ENCODE measurements around the gene HBS1L.
A peak's percentile ranks its signal among the peaks of the same experiment; 100 is the strongest.
"Not testable (repeated sequence)": the region's sequence is repeated elsewhere in the genome, so short reads cannot be mapped to it uniquely, and the experiment has no call there.

HBS1L gene

DNA sequence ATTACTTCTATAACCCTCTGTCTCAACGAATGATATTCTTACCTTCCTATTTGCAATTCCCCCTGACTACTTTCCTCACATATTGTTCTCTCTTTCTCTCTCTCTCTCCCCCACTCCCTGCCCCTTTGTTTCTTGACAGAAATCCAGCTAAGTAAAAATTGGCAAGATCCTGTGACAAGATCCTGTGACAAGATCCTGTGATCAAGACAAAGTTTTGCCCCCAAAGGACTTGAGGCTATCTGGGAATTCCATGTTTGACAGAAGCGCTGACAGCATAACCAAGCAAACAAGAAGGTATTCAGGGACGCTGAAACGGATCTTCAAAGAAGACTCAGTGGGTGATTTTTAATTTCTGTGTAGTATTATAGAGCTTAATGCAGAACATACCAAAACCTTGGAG lies 5.5 kb upstream of the HBS1L start:
- Mint-ChIP-seq H3K4me3 (no peak overlapping the region), H3K36me3 (peaks cover 1% of the 10 kb centered on the region), H3K9me3 (no peaks in the 10 kb centered on the region), H3K27ac (no peak overlapping the region), H3K4me1 (peaks cover 5% of the 10 kb centered on the region)
- no peak for DNase-seq (ENCODE audit: low spot score in 2 of 2)
- ATAC-seq, result no peak

DNA sequence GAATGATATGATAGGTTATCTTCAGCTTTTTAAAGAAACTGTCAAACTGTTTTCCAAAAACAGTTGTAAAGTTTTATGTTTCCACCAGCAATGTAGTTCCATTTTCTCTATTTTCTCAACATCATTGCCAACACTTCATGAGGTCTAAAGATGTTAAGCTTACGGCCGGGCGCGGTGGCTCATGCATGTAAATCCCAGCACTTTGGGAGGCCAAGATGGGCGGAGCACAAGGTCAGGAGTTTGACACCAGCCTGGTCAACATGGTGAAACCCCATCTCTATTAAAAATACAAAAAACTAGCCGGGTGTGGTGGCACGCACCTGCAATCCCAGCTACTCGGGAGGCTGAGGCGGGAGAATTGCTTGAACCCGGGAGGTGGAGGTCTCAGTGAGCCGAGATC lies 3.7 kb upstream of the HBS1L start:
- H3K27ac Mint-ChIP-seq; H3K9me3 Mint-ChIP-seq; H3K4me3 Mint-ChIP-seq; DNase-seq (ENCODE audit: low spot score in 2 of 2); ATAC-seq: not testable (repeated sequence)
- Mint-ChIP-seq H3K36me3 (peaks cover 14% of the 10 kb centered on the region), H3K4me1 (peaks cover 21% of the 10 kb centered on the region)

DNA sequence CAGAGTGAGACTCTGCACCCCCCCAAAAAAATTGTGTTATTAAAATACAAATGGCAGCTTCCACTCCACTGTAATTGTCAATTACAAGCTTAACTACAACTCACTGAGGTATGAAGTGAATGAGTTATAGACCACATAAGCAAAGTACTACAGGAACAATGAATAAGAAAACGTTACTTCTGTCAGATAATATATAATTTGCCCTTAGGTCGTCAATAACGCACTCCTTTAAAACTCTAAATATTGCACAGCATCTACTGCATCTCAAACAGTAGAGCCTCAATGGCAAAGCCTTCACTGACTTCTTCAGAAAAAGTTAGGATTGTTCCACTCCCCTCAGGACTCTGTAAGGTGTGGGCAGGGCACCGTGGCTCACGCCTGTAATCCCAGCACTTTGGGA lies 2.0 kb upstream of the HBS1L start:
- Mint-ChIP-seq H3K36me3 (peaks cover 24% of the 10 kb centered on the region), H3K27ac (no peak overlapping the region), H3K4me3 (no peak overlapping the region), H3K9me3 (no peaks in the 10 kb centered on the region), H3K4me1 (peaks cover 31% of the 10 kb centered on the region)
- ATAC-seq (no peak), DNase-seq (ENCODE audit: low spot score in 2 of 2) (no peak)

DNA sequence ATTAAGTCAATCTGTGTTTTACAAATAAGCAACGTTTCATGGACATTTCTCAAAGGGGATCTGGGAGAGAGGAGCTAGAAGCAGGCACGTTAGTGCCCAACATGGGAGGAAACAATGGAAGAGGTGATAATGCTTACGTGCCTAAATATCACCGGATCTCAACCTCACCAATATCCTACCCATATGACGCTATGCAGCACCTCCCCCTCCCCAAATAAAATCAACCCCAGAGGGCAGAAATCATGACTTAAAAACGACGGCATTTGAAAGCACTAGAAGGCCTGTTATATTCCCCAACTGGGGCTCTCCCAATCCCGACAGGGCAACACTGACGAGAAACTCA lies 425 bp downstream of the HBS1L start:
- Mint-ChIP-seq H3K9me3 (no peaks in the 10 kb centered on the region), H3K4me1 (peaks cover 37% of the 10 kb centered on the region), H3K27ac (peak overlapping the region; percentile 100), H3K4me3 (peak overlapping the region; percentile 99), H3K36me3 (peaks cover 49% of the 10 kb centered on the region)
- DNase-seq (ENCODE audit: low spot score in 2 of 2) (no peak), ATAC-seq (peak; percentile 29)

DNA sequence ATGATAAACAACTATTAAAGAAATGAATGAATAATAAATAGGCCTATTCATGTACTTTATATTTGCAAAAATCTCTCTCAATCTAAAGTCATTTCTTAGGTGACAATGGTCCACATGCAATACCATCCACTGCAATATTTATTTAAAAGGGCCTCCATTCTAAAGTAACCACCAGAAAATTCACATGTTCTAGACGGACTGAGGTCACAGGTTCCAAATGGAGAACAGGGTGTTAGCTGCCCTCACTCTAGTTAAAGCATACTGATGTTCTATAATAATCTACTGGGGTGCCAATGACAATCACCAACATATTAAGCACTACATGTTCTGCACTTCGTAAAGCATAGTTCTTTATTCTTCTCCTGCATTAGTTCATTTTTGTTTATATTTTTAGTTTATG lies 1.2 kb downstream of the HBS1L start:
- ATAC-seq (no peak), DNase-seq (ENCODE audit: low spot score in 2 of 2) (no peak)
- Mint-ChIP-seq H3K9me3 (no peaks in the 10 kb centered on the region), H3K4me1 (peaks cover 44% of the 10 kb centered on the region), H3K36me3 (peaks cover 57% of the 10 kb centered on the region), H3K27ac (peak overlapping the region; percentile 100), H3K4me3 (peak overlapping the region; percentile 99)

DNA sequence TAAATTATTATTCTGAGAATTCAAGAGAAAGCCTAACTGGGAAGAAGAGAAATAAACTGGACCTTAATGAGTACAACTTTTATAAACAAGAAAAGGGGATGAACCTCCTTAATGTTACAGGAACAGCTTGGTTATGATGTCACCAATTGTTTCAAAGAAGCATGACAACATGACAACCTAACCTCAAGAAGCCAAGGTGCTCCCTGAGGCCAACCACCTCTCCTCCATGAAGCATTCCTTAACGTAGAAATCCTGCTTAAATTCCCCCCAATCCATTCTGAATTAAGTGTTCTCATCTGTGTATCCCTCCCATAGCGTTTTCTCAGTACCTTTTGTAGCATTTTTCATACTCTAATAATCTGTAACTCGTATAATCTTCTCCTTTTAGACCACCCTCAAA lies 1.7 kb downstream of the HBS1L start:
- DNase-seq (ENCODE audit: low spot score in 2 of 2) (no peak), ATAC-seq (no peak)
- Mint-ChIP-seq H3K4me3 (peak overlapping the region; percentile 99), H3K9me3 (no peaks in the 10 kb centered on the region), H3K27ac (peak overlapping the region; percentile 100), H3K36me3 (peaks cover 61% of the 10 kb centered on the region), H3K4me1 (peaks cover 48% of the 10 kb centered on the region)

DNA sequence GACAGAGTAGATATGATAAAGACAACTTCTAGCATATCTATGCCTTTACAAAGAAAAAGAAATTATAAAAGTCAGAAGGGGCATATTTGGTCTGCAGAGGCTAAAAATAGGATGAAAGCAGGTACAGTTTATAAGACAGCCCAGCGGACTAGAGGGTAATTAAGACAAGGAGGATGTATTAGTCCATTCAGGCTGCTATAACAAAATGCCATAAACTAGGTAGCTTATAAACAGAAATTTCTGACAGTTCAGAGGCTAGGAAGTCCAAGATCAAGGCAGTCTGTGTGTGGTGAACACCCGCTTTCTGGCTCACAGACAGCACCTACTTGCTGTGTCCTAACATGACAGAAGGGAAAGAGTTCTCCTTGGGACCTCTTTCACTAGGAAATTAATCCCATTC lies 5.7 kb downstream of the HBS1L start:
- ATAC-seq, result no peak
- Mint-ChIP-seq H3K36me3 (peaks cover 83% of the 10 kb centered on the region), H3K4me3 (no peak overlapping the region), H3K4me1 (peaks cover 63% of the 10 kb centered on the region), H3K9me3 (no peaks in the 10 kb centered on the region), H3K27ac (no peak overlapping the region)
- no peak for DNase-seq (ENCODE audit: low spot score in 2 of 2)

DNA sequence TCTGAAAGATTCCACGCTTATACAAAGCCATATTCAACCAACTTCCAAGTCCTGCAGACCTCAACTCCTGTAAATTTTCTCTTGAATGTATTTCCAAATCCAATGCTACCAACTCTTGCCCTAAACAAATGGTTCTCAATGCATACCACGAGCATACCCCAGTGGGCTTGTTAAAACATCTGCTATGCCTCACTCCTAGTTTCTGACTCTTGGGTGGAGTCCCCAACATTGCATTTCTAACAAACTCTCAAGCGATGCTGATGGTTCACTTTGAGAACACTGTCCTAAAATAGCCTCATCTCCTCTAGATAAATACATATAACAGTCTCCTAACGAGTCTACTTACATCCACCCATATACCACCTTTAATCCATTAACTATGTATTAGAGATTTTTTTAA lies 7.3 kb downstream of the HBS1L start:
- no peak for ATAC-seq
- H3K36me3 Mint-ChIP-seq, result peaks cover 90% of the 10 kb centered on the region
- peak overlapping the region; percentile 4 for H3K27ac Mint-ChIP-seq
- H3K9me3 Mint-ChIP-seq, result no peaks in the 10 kb centered on the region
- H3K4me3 Mint-ChIP-seq, result no peak overlapping the region
- DNase-seq (ENCODE audit: low spot score in 2 of 2), result no peak
- peaks cover 61% of the 10 kb centered on the region for H3K4me1 Mint-ChIP-seq

DNA sequence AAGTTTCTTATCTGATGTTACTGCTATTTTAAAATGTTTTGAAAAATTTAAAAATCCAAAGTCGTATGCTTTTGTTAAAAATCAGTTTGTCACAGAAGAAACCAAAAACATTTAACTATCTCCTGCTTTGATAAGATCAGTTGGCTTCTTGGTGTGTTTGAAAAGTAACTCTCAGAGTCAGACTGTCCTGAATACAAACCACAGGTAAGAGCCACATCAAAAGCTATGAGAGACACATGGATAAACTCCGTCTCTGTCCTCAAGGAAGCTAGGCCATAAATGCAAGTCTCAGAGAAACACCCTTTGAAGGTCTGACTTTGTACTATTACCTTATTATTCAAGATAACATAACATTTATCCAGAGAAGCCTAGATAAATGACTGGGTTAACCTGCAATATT lies 7.7 kb downstream of the HBS1L start:
- DNase-seq (ENCODE audit: low spot score in 2 of 2), result no peak
- no peak for ATAC-seq
- peaks cover 60% of the 10 kb centered on the region for H3K4me1 Mint-ChIP-seq
- H3K9me3 Mint-ChIP-seq, result no peaks in the 10 kb centered on the region
- no peak overlapping the region for H3K4me3 Mint-ChIP-seq
- peaks cover 90% of the 10 kb centered on the region for H3K36me3 Mint-ChIP-seq
- H3K27ac Mint-ChIP-seq, result peak overlapping the region; percentile 4

DNA sequence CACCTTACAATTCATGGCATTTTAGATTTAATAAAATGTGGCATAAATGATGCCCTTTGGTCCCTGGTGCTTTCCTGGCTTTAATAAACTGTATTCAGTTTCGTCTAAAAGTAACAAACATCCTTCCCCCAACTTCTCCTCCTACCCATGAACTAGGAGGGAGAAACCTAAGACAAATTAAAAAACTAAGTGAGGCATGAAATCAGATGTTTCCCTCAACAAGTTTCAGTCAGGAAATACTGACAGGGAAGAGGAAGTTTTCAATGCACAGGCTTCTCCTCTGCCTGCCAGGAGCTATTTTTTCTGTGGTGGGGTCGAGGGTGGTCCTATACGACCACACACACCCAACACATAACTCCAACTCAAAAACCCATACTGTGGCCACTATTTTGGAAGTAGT lies 10.0 kb downstream of the HBS1L start:
- no peak overlapping the region for H3K4me3 Mint-ChIP-seq
- peaks cover 54% of the 10 kb centered on the region for H3K4me1 Mint-ChIP-seq
- DNase-seq (ENCODE audit: low spot score in 2 of 2) (no peak), ATAC-seq (no peak)
- H3K36me3 Mint-ChIP-seq, result peaks cover 90% of the 10 kb centered on the region
- H3K27ac Mint-ChIP-seq, result no peak overlapping the region
- no peaks in the 10 kb centered on the region for H3K9me3 Mint-ChIP-seq

DNA sequence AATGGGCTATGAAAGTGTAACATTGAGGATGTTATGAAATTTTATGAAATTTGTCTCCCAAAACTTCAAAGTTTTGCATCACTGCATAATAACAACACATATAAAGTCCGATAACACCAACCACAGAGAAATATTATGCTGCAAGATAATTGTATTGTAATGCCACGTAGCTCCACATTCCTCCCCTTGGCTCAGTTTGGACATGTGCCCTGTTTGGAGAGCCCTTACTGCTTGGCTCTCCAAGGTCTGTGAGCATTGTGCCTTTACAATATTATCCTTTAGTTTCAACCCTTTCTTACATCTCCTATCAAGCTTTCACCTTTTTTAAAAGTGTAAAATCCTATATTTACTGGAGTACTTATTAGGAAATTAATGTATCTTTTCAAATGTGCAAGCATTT lies 10.8 kb downstream of the HBS1L start:
- Mint-ChIP-seq H3K4me1 (peaks cover 57% of the 10 kb centered on the region), H3K27ac (no peak overlapping the region), H3K4me3 (no peak overlapping the region), H3K36me3 (peaks cover 90% of the 10 kb centered on the region), H3K9me3 (no peaks in the 10 kb centered on the region)
- ATAC-seq (no peak), DNase-seq (ENCODE audit: low spot score in 2 of 2) (no peak)

DNA sequence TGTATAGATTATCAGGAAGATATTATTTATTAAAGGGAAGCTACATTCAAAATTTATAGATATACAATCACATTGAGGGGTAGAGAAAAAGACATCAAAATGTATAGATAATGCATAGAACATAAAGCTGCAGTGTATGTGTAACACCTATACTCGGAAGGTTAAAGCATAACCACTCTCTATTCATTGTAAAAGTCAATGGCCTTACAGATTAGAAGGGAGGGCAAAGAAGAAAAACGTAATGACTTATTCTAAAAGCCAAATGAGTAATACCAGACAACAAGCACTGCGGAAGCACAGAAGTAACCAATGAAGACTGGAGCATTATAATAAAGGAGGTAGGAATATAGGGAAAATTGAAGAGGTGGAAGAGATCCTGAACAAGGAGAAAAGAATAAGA lies 11.3 kb downstream of the HBS1L start:
- Mint-ChIP-seq H3K4me3 (no peak overlapping the region), H3K9me3 (no peaks in the 10 kb centered on the region), H3K4me1 (peaks cover 52% of the 10 kb centered on the region), H3K27ac (no peak overlapping the region), H3K36me3 (peaks cover 90% of the 10 kb centered on the region)
- ATAC-seq (peak; percentile 70), DNase-seq (ENCODE audit: low spot score in 2 of 2) (no peak)

DNA sequence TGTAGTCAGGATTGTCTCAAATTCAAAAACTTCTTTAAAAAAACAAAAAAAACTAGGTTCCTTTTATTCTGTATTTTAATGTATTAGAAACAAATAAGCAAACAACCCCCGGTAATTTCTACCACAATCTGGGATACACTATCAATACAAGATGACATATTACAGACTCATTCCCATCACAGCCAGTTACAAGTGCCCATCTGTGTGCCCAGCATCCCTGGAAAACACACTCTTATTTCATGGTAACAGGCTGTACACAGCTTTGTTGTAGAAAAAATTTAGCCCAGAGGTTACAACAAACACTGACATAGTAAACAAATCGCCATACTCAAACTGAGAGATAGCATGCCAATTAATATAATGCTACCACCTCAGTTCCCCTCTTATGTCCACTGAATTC lies 16.3 kb downstream of the HBS1L start:
- no peak overlapping the region for H3K27ac Mint-ChIP-seq
- ATAC-seq, result no peak
- H3K4me1 Mint-ChIP-seq, result peaks cover 14% of the 10 kb centered on the region
- no peak overlapping the region for H3K4me3 Mint-ChIP-seq
- H3K9me3 Mint-ChIP-seq, result no peaks in the 10 kb centered on the region
- peaks cover 100% of the 10 kb centered on the region for H3K36me3 Mint-ChIP-seq
- no peak for DNase-seq (ENCODE audit: low spot score in 2 of 2)

DNA sequence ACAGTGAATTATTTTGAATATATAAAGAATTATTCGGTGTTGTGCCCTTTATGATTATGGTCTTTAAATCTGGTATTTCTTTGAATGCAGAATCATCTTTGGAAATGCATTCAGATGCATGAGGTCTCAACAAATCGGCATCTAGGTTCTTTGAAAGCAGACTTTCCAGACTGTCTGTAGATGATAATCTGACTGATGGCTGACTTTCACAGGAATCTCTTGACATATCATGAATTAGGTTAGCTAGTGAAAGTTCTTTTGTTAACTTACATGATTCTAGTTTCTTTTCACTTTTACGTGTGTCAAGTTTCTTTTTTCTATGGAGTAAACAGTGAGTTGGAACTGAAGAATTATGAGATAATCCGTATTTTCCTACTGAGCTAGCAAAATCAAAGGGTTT lies 17.1 kb downstream of the HBS1L start:
- DNase-seq (ENCODE audit: low spot score in 2 of 2), result no peak
- H3K4me1 Mint-ChIP-seq, result peaks cover 8% of the 10 kb centered on the region
- H3K4me3 Mint-ChIP-seq, result no peak overlapping the region
- ATAC-seq, result no peak
- H3K9me3 Mint-ChIP-seq, result no peaks in the 10 kb centered on the region
- H3K36me3 Mint-ChIP-seq, result peaks cover 94% of the 10 kb centered on the region
- no peak overlapping the region for H3K27ac Mint-ChIP-seq

DNA sequence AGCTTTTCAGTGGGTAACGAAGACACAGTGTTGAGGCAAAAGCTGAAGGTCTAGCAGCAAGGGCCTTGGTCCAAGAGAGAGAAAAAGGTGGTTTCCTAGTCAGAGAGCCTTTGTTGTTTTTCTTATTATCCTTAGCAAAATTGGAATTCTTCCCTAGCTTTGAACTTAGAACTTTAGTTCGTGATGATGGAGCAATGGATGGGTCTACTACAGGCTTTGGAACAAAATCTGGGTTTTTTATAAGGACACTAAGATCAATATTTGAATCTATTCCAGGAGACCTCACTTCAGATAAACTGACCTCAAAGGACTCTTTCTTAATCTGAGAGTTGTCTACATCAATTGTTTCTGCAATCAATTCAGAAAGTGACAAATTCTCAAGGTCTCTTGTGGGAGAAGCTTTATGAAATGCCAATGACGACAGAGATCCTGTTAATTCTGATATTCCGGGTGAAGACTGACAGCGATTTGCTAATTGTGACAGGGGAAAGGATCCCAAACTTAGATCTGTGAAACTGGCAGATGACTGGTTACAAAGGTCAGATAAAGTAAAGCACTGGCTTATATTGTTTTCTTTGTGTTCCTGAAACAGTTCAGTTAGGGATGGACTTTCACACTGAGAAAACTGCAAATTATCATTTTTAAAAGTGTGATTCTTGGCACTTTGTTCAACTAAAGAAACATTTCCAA lies 17.7 kb downstream of the HBS1L start:
- ATAC-seq (no peak), DNase-seq (ENCODE audit: low spot score in 2 of 2) (no peak)
- Mint-ChIP-seq H3K27ac (no peak overlapping the region), H3K36me3 (peaks cover 90% of the 10 kb centered on the region), H3K4me3 (no peak overlapping the region), H3K9me3 (no peaks in the 10 kb centered on the region), H3K4me1 (peaks cover 8% of the 10 kb centered on the region)

DNA sequence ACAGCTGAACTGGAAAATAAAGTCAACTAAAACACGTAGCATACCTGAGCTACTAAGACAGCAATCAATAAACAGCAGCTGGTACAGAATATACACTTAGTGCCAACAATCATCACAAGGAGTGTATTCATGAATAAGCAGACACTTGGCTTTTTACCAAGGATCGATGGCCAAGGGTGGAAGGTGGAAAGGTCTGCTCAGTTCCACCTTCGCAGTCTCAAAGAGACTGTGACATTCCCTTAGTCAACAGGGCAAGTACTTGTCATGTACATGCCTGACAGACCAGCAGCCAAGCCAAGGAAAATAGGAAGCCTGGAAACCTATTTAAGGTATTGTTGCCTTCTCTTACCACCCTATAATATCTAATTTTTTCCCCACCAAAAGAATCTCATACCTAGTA lies 21.4 kb downstream of the HBS1L start:
- ATAC-seq (no peak), DNase-seq (ENCODE audit: low spot score in 2 of 2) (no peak)
- Mint-ChIP-seq H3K9me3 (no peaks in the 10 kb centered on the region), H3K4me3 (no peak overlapping the region), H3K36me3 (peaks cover 87% of the 10 kb centered on the region), H3K27ac (no peak overlapping the region), H3K4me1 (peaks cover 26% of the 10 kb centered on the region)
